NCI-H2081 treated with DMSO at 0.1 percent for 48 hours (cell line): ENCODE data around the gene P2RY2.

Experiments
- DNase-seq: peaks from one replicate; lab custom pipeline; 2025; lab: John Stamatoyannopoulos, UW

The P2RY2 gene

GRCh38 chr11:73244589-73245240, 26.6 kb downstream of the P2RY2 start:
- DNase-seq, result no peak

- DNase-seq, result no peak
Observed at GRCh38 chr11:73245461-73245860, 27.4 kb downstream of the P2RY2 start.

GRCh38 chr11:73246303-73246702, 28.2 kb downstream of the P2RY2 start:
- no peak for DNase-seq

GRCh38 chr11:73248526-73249185, 30.6 kb downstream of the P2RY2 start:
- no peak for DNase-seq

- no peak for DNase-seq
Observed at GRCh38 chr11:73249304-73249703, 31.2 kb downstream of the P2RY2 start.

- DNase-seq, result no peak
Observed at GRCh38 chr11:73249853-73250783, 32.0 kb downstream of the P2RY2 start.

GRCh38 chr11:73252577-73253191, 34.6 kb downstream of the P2RY2 start:
- no peak for DNase-seq

GRCh38 chr11:73257342-73258103, 39.4 kb downstream of the P2RY2 start:
- DNase-seq, result no peak

- DNase-seq, result no peak
Observed at GRCh38 chr11:73258104-73259035, 40.3 kb downstream of the P2RY2 start.

GRCh38 chr11:73259406-73260126, 41.5 kb downstream of the P2RY2 start:
- no peak for DNase-seq

GRCh38 chr11:73260127-73260457, 42.0 kb downstream of the P2RY2 start:
- no peak for DNase-seq

- no peak for DNase-seq
Observed at GRCh38 chr11:73262851-73263495, 44.9 kb downstream of the P2RY2 start.

GRCh38 chr11:73263640-73264039, 45.6 kb downstream of the P2RY2 start:
- DNase-seq, result no peak

- DNase-seq, result no peak
Observed at GRCh38 chr11:73265278-73265810, 47.3 kb downstream of the P2RY2 start.

GRCh38 chr11:73265853-73266645, 48.0 kb downstream of the P2RY2 start:
- DNase-seq, result no peak

GRCh38 chr11:73266646-73267020, 48.6 kb downstream of the P2RY2 start:
- no peak for DNase-seq

- DNase-seq, result no peak
Observed at GRCh38 chr11:73267122-73267846, 49.2 kb downstream of the P2RY2 start.
